Omental fat pad (tissue), 4 donors: Measurements from ENCODE around the gene TMEM37. TPM values are rescaled to one million over a fixed set of nuclear protein-coding genes. Genes with fewer than 3 reads are reported as not detected.
A peak's percentile ranks its signal among the peaks of the same experiment; 100 is the strongest.

Source experiments
- ATAC-seq: fragments of 150-250 bp; one replicate; pipeline ENCODE4 v1.9.1; 2016; ENCODE audit warnings: mild to moderate bottlenecking, moderate library complexity; ENCODE audit not compliant: low FRiP score
- DNase-seq: peaks from one replicate; pipeline ENCODE4 v3.0.0-alpha.2; 2019; ENCODE audit warnings: low spot score
- total RNA-seq, 4 donors: library from RNA; depleted of rRNA; stranded (reverse); fragments of >200 nt; gene quantifications; one replicate each; pipeline ENCODE4 v1.1.0, GENCODE V29; 2016
- TF ChIP-seq, protein P1 (sequence below), 3 donors: fragments of 450-650 bp; IDR thresholded peaks; one replicate each; pipeline ENCODE4 v1.5.1; 2016 to 2017; ENCODE audit warnings: antibody characterized with exemption in 3 of 3, mild to moderate bottlenecking in 3 of 3, moderate library complexity in 2 of 3

TMEM37 gene
- total RNA-seq, 4 donors from 2014 or later, result 11.3 to 27.8 (median 25.9) TPM

DNA sequence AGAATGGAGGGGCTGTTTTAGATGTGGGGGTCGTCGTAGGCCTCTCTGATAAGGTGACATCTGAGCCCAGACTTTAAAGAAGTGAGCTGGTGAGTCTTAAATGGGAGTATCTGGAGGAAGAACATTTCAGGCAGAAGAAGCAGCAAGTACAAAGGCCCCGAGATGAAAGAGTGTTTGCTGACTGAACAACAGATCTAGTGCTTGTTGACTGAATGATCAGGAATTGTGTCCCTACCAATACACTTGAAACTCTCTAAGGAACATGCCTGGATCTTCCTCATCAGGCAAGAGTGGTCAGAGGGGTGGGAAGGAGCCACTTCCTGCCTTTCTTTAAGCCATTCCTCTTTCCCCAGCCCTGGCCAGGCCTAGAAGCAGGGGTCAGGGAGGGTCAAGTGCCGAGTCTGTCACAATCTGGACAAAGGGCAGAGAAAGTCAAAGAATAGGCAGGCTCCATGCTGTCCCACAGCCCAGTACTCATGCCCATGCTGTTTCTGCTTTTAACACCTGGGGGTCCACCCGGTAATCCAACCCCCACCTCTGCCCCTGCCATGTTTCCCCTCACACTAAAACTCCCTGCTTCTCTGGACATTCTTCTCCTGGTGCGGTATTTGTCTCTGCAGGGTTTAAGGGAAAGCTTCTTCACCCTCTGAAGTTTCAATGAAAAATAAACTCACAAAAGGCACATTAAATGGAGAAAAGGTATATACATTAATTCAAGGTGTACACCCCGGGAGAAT, 3.0 kb upstream of the TMEM37 start:
- TF ChIP-seq, protein P1, sequence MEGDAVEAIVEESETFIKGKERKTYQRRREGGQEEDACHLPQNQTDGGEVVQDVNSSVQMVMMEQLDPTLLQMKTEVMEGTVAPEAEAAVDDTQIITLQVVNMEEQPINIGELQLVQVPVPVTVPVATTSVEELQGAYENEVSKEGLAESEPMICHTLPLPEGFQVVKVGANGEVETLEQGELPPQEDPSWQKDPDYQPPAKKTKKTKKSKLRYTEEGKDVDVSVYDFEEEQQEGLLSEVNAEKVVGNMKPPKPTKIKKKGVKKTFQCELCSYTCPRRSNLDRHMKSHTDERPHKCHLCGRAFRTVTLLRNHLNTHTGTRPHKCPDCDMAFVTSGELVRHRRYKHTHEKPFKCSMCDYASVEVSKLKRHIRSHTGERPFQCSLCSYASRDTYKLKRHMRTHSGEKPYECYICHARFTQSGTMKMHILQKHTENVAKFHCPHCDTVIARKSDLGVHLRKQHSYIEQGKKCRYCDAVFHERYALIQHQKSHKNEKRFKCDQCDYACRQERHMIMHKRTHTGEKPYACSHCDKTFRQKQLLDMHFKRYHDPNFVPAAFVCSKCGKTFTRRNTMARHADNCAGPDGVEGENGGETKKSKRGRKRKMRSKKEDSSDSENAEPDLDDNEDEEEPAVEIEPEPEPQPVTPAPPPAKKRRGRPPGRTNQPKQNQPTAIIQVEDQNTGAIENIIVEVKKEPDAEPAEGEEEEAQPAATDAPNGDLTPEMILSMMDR (IDR thresholded peaks at IDR 0.05), result no peak
- DNase-seq, result no peak
- ATAC-seq, result no peak

DNA sequence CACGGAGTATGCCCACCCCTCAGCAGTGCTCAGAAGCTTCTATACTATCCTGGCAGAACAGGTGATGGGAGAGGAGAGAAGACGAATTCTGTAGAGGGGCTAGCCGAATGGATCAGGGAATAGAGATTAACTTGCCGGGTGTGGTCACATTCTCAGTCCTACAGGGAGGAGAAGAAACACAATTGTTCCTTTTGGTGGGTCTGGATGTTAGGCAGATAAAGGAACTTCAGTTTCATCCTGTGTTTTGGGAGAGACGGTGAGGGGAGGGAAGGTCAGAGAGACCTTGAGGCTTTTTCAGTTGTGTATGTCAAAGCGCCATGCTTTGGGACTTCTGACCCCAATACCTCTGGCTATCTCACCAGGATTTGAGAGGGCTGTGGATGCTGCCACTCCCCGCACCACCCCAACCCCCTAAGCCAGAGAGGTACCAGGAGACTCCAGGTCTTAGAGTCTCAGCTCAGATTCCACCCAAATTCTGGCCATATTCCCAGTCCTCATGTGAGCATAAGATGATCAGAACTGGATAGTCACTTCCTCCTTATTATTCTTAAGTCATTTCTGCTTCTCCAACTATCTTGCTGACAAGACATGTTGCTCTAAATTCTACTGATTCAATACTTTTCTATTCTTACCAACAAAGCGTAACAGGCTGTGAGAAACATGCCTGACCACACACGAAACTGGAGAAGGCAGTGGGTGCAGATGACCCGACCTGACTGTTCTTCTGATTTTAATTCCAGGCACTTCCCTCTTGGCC, 2.3 kb upstream of the TMEM37 start:
- TF ChIP-seq, protein P1 (IDR thresholded peaks at IDR 0.05), result no peak
- ATAC-seq (no peak), DNase-seq (no peak)

DNA sequence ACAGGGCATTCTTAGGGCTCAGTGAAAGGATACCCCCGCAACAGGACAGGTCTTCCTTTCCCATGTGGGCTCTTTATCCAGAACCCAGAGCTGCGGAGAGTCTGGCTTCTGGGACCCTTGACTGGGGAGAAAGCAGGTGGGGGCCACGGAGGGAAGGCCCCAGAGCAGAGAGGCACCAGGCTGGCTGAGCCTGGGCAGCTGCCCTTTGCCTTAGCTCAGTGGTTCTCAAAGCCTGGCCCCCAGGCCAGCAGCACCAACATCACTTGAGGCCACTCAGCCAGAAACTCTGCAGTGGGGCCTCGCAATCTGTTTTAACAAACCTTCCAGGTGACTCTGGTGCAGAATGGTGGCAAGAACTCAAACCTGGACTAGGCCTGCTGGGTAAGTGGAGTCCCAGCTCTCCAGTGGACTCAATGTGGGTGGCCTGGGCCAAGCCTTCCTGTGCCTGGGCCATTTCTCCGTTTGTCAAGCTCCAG, 1.6 kb upstream of the TMEM37 start:
- ATAC-seq, result no peak
- no peak for DNase-seq
- TF ChIP-seq, protein P1 (IDR thresholded peaks at IDR 0.05), result no peak

DNA sequence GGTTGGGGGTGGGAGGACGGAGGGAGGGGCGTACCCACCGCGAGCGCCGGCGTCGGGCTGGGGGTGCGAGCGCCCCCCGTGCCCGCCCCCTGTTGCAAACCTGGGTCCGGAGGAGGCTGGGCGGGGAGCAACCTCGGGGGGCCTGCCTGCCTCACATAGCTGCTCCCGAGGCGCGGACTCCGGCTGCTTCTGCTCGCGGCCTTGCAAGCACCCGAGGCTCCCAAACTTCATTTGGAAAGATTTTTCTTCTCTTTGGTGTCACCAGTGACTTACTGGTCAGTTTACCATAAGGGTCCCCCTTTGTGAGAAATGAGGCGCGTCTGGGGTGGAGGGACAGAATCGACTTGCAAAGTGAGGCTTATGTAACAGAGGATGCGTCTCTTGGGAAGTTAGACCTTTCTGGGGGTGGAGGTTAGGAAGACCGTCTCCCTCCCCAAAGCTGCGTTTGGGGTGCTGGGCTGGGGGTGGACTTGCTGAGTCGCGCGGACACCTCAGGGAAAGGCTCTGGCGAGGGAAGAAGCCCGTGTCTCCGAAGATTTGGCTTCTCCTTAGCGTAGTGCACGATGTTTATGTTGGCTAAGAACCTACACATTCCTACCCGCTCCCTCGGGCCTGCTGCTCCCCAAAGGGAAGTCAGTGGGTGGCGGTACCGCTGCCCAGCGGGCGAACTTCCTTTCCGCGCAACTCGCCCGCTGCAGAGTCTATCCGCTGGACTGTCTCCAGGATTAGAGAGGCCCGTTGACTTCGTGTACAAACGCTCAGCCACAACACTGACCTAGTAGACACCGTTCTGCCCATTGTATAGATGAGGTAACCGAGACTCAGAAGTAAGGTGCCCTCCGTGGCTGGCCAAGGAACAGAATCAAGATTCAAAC, 559 bp downstream of the TMEM37 start:
- TF ChIP-seq, protein P1 (IDR thresholded peaks at IDR 0.05), result no peak
- no peak for DNase-seq
- peak; percentile 38 for ATAC-seq

DNA sequence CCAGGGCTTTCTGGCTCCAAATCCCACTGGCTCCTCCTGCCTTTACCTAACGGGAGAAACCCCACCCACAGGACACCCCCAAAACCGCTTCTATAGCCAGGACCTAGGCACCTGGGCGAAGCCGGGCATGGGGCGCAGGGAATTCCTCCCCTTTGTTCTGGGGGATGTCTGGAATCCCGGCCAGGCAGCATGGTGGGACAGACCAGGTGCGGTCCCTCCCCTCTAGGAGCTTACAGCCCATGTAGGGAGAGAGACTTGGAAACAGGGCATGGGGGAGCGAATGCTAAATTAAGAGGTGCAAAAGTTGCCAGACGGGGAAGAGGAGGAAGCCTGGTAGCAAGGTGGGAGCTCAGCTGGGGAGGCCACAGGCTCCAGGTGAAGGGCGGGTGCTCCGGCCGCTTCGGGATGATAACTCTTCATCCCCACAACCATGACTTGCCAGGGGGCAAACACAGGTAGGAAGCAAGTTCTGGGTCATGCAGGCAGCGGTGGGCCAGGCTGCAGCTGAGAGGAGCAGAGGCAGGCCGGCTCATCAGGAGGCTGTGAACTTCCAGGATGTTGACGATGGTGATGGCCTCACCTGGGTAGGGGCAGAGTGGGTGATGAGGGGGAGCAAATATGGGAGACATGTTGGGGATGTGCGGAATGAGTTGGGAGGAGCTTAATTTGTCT, 1.3 kb downstream of the TMEM37 start:
- no peak for ATAC-seq
- TF ChIP-seq, protein P1 (IDR thresholded peaks at IDR 0.05), result no peak
- DNase-seq, result no peak

DNA sequence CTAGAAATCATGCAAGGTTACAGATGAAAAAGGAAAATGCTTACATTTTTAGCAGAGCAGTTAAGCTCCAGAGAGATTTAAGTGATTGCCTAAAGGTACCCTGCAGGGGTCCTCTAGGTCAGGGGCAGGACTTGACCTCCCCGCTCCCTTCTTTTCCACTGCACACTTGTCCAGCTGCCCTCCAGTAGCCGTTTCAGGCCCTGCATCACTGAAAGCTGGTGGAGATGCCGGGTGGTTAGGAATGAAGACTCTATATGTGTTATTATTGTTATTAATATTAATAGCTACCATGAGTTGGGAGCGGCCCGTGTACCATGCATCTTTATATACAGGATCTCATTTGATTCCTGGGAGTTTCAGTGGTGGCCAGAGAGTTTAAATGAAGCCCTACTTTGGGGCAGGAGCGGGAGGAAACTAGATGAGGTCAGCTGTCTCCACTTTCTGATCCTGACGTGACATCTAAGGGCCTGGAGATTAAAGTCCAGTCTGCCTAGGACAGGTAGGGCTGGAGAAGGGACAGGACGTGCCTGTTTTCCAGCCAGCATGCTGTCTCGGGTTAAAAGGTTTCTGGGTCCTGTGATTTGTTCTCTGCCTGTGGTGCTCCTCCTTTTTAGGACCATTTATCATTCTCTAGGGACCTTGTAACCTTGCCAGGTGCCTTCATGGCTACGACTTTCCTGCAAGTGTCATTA, 2.1 kb downstream of the TMEM37 start:
- ATAC-seq, result no peak
- TF ChIP-seq, protein P1 (IDR thresholded peaks at IDR 0.05), result no peak
- no peak for DNase-seq
